A673 (cell line): ENCODE measurements around the gene ZNF554.

ENCODE experiments used
- EZH2 ChIP-seq: fragments of 200-600 bp; sonication (generic); IDR thresholded peaks from 2 replicates; pipeline ENCODE4 v1.6.1; 2017; ENCODE audit warnings: borderline replicate concordance, low read depth, mild to moderate bottlenecking, mixed read lengths, antibody characterized with exemption, low read length; ENCODE audit not compliant: poor library complexity, severe bottlenecking
- TF ChIP-seq, protein P1 (sequence below): fragments of 300-800, 200-600 bp; sonication (generic); conservative IDR thresholded peaks from 2 replicates; pipeline ENCODE4 v1.5.1; 2017; ENCODE audit warnings: low read depth, mild to moderate bottlenecking, antibody characterized with exemption, low read length, moderate library complexity, mixed read lengths

DNA sequence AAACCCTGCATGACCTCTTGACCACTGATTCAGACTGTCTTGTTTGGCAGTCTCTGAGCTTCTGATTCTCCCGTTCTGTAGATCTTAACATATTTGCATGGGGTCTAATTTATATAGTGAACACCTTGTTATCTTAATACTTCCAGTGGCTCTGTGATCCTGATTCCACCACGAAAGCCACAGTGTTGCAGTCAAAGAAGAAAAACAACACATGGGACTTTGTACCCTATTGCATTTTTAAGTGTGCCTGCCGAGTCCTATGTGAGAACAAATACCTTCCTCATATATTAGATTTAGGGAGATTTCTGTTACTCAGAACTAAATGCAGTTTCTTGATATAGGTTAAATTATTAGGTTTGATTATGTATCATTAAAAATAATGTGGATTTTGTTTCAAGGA, 35.2 kb downstream of the ZNF554 start:
- TF ChIP-seq, protein P1, sequence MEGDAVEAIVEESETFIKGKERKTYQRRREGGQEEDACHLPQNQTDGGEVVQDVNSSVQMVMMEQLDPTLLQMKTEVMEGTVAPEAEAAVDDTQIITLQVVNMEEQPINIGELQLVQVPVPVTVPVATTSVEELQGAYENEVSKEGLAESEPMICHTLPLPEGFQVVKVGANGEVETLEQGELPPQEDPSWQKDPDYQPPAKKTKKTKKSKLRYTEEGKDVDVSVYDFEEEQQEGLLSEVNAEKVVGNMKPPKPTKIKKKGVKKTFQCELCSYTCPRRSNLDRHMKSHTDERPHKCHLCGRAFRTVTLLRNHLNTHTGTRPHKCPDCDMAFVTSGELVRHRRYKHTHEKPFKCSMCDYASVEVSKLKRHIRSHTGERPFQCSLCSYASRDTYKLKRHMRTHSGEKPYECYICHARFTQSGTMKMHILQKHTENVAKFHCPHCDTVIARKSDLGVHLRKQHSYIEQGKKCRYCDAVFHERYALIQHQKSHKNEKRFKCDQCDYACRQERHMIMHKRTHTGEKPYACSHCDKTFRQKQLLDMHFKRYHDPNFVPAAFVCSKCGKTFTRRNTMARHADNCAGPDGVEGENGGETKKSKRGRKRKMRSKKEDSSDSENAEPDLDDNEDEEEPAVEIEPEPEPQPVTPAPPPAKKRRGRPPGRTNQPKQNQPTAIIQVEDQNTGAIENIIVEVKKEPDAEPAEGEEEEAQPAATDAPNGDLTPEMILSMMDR: no peak
- TF ChIP-seq EZH2: no peak
